Right cardiac atrium (tissue), 5 donors: ENCODE results near the gene GSK3B. TPM values are rescaled to one million over a fixed set of nuclear protein-coding genes. Genes with fewer than 3 reads are reported as not detected.

Experiments used
- ATAC-seq, 2 donors: fragments of 200-7000 bp; cut with Tn5 transposase; one replicate each; pipeline versions ENCODE4 v1.8.0 to v1.9.1; 2020; ENCODE audit warnings: moderate library complexity in 2 of 2, mild to moderate bottlenecking in 1 of 2
- DNase-seq, 3 donors: peaks; one replicate each; pipeline ENCODE4 v3.0.0-alpha.2; 2020
- H3K27ac ChIP-seq: one replicate; pipeline ENCODE4 v1.5.1; 2013; ENCODE audit warnings: mild to moderate bottlenecking, low read length, control low read depth, moderate library complexity
- H3K27me3 ChIP-seq: one replicate; pipeline ENCODE4 v1.6.1; 2013; ENCODE audit not compliant: control insufficient read depth, insufficient read depth
- H3K4me1 ChIP-seq: one replicate; pipeline ENCODE4 v1.6.1; 2013; ENCODE audit warnings: low read length; ENCODE audit not compliant: control insufficient read depth, insufficient read depth
- H3K4me3 ChIP-seq: one replicate; pipeline ENCODE4 v1.5.1; 2013; ENCODE audit warnings: low read length, control low read depth
- H3K9me3 ChIP-seq: one replicate; pipeline ENCODE4 v1.6.1; 2013; ENCODE audit warnings: low read length; ENCODE audit not compliant: control insufficient read depth
- WGBS: extraction: QIAGEN DNeasy Blood & Tissue Kit; methylation state at CpG from one replicate; pipeline ENCODE4 v1.1.7; 2013; 5-methylcytosine and 5-hydroxymethylcytosine counted together
- intact Hi-C, 4 donors: fragments of 100-400 bp; cut with DNase I; formaldehyde crosslinking; loops; one replicate each; pipeline versions ENCODE4 v1.11.0 to v1.14.0; 2022 to 2023
- polyA plus RNA-seq: library from polyadenylated mRNA; stranded (reverse); fragments of 200-250 nt; gene quantifications from one replicate; pipeline ENCODE4 v1.2.3, GENCODE V29; 2013
- total RNA-seq, 4 donors: library from RNA; stranded (reverse); fragmentation: NEBNext Ultra II Directional; extraction: Animal tissue kit (Norgen Biotek cat#: 25700); gene quantifications; one replicate each; pipeline ENCODE4 v1.2.1, GENCODE V29; 2021
- donor health status: healthy with polysubstance abuse.
- donor health status: DM: no; HTN: yes; CAD: no.
- donor health status: DM: no; HTN: no; CAD: no.
- donor health status: DM: no; HTN: yes; CAD: no; lungs with severe emphysema.
- donor health status: DM: yes; HTN: yes; CAD: no.

Gene GSK3B
- total and polyA plus RNA-seq, 5 donors = 11.4 to 44.6 (median 39.8) TPM

DNA sequence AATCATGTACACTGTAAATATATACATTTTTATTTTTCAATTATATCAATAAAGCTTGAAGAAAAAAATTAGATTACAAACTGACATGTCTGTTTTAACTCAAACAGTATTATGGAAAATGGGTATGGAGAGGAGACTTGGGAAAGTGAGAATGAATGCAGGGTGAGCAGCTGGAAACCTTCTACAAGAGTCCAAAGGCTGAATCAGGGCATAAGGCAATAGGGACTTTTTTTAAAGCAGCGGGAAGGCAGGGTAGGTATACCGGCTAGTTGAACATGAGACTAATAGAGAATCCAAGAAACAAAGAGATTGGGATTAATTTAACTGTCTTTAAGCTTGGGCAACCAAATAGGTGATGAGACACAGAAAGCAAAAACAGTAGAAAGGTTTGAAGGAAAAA is 167.1 kb downstream of the GSK3B start:
- intact Hi-C loops = no loop called here
- H3K4me3 ChIP-seq = no peak overlapping the region
- H3K27me3 ChIP-seq = no peaks in the 10 kb centered on the region
- ATAC-seq (no peak), DNase-seq (no peak)
- H3K4me1 ChIP-seq = peaks cover 2% of the 10 kb centered on the region
- no peak overlapping the region for H3K27ac ChIP-seq
- no peaks in the 10 kb centered on the region for H3K9me3 ChIP-seq
- WGBS = 97% methylated on average over 2 of the region's 2 CpGs

DNA sequence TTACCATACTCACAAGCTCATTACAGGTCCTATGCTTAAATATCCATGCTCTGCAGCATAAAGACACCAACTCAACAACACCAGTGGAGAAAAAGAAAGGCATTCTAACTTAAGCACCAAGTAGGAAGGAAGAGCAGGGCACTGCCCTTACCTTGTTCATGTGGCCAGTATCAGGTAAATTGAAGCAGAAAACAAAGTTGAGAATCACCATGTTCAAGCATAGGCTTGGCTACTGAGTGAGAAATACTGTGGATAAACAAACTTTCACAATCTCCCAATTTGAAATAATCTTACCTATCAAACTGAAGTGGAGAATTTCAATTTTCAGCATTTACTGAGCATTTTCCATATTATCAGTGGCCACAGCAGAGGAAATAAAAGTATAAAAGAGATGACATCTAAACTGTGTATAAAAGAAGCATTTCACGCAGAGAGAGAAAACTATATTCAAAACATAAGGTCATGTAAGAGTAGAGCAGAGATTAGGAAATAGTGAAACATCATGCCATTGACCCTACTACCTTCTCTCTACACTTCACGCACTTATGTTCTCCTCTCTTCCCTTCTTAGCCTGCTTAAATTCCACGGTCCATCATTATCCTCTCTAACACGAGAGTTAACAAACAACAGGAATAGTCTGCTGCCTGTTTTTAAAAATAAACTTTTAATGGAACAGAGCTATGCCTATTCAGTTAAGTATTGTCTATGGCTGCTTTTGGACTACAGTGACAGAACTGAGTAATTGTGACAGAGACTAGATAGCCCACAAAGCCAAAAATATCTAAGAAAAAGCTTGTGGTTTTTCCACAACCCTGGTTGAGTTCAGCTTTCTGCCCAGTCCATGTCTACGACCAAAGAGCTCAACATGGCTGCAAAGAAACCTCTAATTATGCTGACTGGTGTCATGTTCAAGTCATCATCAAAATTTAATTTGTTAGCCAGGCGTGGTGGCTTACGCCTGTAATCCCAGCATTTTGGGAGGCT is 169.8 kb downstream of the GSK3B start:
- no peak overlapping the region for H3K27ac ChIP-seq
- intact Hi-C loops = no loop called here
- no peak for DNase-seq
- no peak overlapping the region for H3K4me3 ChIP-seq
- H3K4me1 ChIP-seq = peaks cover 2% of the 10 kb centered on the region
- WGBS = 92% methylated on average over 7 of the region's 7 CpGs
- no peaks in the 10 kb centered on the region for H3K27me3 ChIP-seq
- no peak for ATAC-seq
- H3K9me3 ChIP-seq = no peaks in the 10 kb centered on the region

DNA sequence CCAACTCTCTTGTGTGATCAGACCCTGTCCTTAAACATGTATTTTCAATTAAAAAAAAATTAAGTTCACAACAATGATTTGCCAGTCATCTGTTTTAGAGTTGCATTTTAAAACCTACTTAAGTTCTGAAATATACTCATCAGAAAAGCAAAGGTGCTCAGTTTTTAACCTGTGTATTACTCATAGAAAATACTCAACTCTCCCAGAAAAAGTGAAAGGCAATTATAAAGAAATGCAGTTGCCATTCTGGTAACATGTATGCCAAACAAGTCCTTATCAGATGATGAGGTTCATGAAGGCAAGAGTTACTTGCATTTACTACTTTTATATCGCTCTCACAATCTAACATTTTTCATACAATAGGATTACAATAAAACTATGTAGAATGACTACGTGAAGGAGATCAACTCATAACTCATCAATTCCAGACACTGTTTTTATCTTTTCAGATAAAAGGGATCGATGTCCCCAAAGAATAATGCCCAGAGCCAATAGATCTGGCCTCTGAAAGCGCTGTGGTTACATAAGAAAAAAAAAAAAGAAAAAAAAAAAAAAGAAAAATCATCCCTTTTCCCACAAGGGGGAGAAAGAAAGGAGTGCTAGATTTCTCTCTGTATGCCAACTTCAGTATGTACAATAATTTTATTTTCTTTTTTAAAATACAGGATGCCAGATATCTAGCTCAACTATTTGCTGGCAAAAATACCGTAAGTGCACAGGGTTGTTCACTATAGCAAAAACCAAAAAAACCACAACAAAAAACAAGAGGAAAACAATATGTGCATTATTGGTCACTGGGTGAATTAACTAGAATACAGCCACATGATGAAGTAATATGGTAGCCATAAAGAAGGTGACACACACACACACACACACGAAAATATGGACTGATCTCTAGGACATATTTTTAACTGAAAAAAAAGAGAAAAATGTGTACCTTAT is 175.0 kb downstream of the GSK3B start:
- intact Hi-C loops = no loop called here
- WGBS = 86% methylated on average over 6 of the region's 6 CpGs
- no peaks in the 10 kb centered on the region for H3K4me1 ChIP-seq
- H3K27ac ChIP-seq = no peak overlapping the region
- DNase-seq = no peak
- no peak overlapping the region for H3K4me3 ChIP-seq
- no peak for ATAC-seq
- H3K27me3 ChIP-seq = no peaks in the 10 kb centered on the region
- no peaks in the 10 kb centered on the region for H3K9me3 ChIP-seq

DNA sequence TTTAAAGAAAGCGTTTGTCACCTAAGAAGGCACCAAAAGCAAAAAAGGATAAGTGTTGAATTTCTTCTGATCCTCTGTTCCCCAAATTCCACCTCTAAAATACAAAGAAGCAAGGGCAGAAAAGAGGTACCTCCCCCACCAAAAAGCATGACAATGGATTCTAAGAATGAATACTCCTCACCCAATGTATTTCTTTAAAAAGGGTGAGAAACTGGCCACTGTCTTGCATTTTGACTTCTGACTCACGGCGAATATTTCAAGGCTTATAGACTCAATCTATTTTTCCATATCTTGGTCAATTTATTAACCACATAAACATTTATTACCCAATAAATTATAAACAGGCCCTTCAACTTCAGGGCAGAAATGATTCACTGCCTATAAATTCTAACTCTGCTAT is 181.2 kb downstream of the GSK3B start:
- ATAC-seq (no peak), DNase-seq (no peak)
- Histone ChIP-seq H3K4me1 (peaks cover 5% of the 10 kb centered on the region), H3K27me3 (no peaks in the 10 kb centered on the region), H3K27ac (no peak overlapping the region), H3K9me3 (no peaks in the 10 kb centered on the region), H3K4me3 (no peak overlapping the region)
- intact Hi-C loops = no loop called here
- 88% methylated on average over 3 of the region's 3 CpGs for WGBS

DNA sequence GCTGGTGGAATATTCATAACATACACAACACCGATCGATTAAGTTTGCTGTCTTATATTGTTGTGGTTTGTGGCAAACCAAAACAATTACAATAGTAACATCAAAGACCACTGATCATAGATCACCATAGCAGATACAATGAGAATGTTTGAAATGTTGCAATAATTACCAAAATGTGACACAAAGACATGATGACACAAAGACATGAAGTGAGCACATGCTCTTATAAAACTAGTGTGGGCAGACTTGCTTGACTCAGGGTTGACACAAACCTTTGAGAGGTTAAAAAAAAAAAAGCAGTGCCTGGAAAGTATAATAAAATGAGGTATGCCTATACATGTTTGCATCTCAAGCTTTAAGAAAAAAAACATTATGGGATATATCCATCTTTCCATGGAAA is 182.0 kb downstream of the GSK3B start:
- DNase-seq (no peak), ATAC-seq (no peak)
- intact Hi-C loops = no loop called here
- no peak overlapping the region for H3K27ac ChIP-seq
- WGBS = 94% methylated on average over 2 of the region's 2 CpGs
- no peak overlapping the region for H3K4me3 ChIP-seq
- H3K9me3 ChIP-seq = no peaks in the 10 kb centered on the region
- peaks cover 5% of the 10 kb centered on the region for H3K4me1 ChIP-seq
- no peaks in the 10 kb centered on the region for H3K27me3 ChIP-seq

DNA sequence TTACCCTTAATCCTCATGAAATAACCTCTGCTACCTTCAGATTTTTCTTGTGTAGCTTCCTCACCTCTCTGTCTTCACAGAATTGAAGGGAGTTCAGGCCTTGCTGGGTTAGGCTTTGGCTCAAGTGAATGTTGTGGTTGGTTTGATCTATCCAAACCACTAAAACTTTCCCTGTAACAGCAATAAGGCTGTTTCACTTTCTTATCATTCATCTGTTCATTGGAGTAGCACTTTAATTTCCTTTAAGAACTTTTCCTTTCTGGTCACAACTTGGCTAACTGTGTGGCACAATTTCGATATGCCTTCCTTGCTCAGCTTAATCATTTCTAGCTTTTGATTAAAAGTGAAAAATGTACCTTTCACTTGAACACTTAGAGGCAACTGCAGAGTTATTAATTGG is 182.5 kb downstream of the GSK3B start:
- intact Hi-C loops = no loop called here
- DNase-seq (no peak), ATAC-seq (no peak)
- Histone ChIP-seq H3K4me3 (no peak overlapping the region), H3K27me3 (no peaks in the 10 kb centered on the region), H3K4me1 (peaks cover 5% of the 10 kb centered on the region), H3K27ac (no peak overlapping the region), H3K9me3 (no peaks in the 10 kb centered on the region)
- WGBS = 85% methylated on average over 1 of the region's 1 CpG

DNA sequence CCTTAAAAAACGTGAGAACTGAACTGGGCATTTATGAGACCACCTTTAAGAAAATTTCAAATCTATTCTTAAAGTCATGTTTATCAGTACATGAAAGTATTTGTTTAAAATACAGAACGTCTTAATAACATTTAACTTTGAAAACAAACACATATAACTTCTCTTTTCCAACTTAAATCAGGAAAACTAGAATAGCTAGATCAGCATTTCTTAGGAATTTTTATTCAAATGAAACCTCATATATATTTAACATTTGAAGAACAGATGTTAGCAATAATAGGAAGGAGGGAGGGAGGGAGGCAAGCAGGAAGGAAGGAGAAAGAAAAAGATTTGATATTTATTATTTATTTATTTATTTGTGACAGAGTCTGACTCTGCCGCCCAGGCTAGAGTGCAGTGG is 192.2 kb downstream of the GSK3B start:
- Histone ChIP-seq H3K4me3 (no peak overlapping the region), H3K27me3 (no peaks in the 10 kb centered on the region), H3K4me1 (no peaks in the 10 kb centered on the region), H3K9me3 (no peaks in the 10 kb centered on the region), H3K27ac (no peak overlapping the region)
- WGBS = 86% methylated on average over 3 of the region's 3 CpGs
- intact Hi-C loops = loop anchor here in 2 of 4 donors (10.0 kb wide), 2 partner anchors 93 to 193 kb away; partner anchors contain the start of gene GSK3B (in 1 of the 2)
- DNase-seq (no peak), ATAC-seq (no peak)

DNA sequence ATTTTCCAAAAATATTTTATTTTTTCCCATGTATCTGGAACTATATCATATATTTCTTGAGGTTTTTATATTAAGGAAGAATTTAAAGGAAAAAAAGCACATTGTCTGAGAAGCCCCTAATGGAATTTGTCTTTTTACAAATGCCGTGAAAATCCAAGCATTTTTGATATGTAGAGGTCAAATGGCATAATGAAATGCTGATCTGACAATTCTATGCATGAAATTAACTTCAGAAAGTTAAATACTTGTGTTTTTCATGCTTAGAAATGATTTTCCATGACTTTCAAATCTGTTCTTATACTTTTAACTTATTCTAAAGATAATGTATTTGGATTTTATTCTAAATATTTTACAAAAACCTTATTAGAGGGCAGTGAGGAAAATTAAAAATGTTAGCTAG is 193.1 kb downstream of the GSK3B start:
- ATAC-seq (no peak), DNase-seq (no peak)
- Histone ChIP-seq H3K4me1 (no peaks in the 10 kb centered on the region), H3K9me3 (no peaks in the 10 kb centered on the region), H3K4me3 (no peak overlapping the region), H3K27ac (no peak overlapping the region), H3K27me3 (no peaks in the 10 kb centered on the region)
- WGBS = 80% methylated on average over 1 of the region's 1 CpG
- intact Hi-C loops = loop anchor here in 2 of 4 donors (10.0 kb wide), 2 partner anchors 94 to 194 kb away; partner anchors contain the start of gene GSK3B (in 1 of the 2)

DNA sequence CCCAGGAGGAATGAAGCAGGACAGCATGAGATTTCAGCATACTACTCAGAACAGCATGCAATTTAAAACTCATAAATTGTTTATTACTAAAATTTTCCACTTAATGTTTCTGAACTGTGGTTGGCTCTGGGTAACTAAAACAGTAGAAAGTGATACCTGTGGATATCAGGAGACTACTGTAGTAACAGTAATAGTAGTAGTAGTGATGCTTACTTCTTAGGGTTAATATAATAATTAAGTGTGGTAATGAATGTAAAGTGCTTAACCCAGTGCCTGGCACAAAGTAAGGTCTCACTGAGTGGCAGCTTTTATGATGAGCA is 195.1 kb downstream of the GSK3B start:
- Histone ChIP-seq H3K4me3 (no peak overlapping the region), H3K4me1 (no peaks in the 10 kb centered on the region), H3K9me3 (no peaks in the 10 kb centered on the region), H3K27ac (no peak overlapping the region), H3K27me3 (no peaks in the 10 kb centered on the region)
- no peak for DNase-seq
- no peak for ATAC-seq
- intact Hi-C loops = loop anchor here in 3 of 4 donors (10.0 kb wide), 3 partner anchors 196 to 296 kb away; partner anchors contain the start of gene GSK3B (in 2 of the 3)

DNA sequence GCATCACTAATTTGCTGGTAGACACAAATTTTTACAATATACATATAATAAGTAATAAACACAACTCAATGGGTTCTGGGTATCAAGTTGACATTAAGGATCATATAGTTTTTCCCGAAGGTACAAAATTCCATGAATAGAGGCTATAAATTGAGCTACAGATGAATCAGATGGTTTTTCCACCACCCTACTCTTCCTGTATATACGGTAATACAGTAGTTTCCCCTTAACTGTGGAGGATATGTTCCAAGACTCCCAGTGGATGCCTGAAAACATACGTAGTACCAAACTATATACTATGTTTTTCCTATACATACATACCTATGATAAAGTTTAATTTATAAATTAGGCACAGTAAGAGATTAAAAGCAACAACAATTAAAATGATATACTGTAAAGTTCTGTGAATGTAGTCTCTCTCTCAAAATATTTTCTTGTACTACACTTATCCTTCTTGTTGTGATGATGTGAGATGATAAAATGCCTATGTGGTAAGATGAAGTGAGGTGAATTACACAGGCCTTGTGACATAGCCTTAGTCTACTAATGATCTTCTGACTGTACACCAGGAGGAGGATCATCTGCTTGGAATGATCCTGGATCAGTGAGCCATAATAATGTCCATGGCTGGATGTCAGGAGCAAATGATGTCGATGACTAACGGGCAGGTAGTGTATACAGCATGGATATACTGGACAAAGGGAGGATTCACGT is 195.6 kb downstream of the GSK3B start:
- 96% methylated on average over 6 of the region's 6 CpGs for WGBS
- intact Hi-C loops = loop anchor here in 3 of 4 donors (10.0 kb wide), 3 partner anchors 196 to 296 kb away; partner anchors contain the start of gene GSK3B (in 2 of the 3)
- no peak for ATAC-seq

More for the DNA sequence above, 195.6 kb downstream of the GSK3B start:
- H3K4me1 ChIP-seq = no peaks in the 10 kb centered on the region
- no peak overlapping the region for H3K27ac ChIP-seq
- no peak overlapping the region for H3K4me3 ChIP-seq
- H3K9me3 ChIP-seq = no peaks in the 10 kb centered on the region
- no peak for DNase-seq
- no peaks in the 10 kb centered on the region for H3K27me3 ChIP-seq
